Kidney (tissue), 14 donors: ENCODE results near the gene HSH2D. TPM values are rescaled to one million over a fixed set of nuclear protein-coding genes. Genes with fewer than 3 reads are reported as not detected.

ENCODE experiments used
- DNase-seq, 5 donors: peaks; one replicate each; pipeline ENCODE4 v3.0.0-alpha.2; 2013 to 2020
- FAIRE-seq: peaks from 2 replicates; lab custom pipeline; 2012; peaks lifted over from hg19 to GRCh38; lab: Jason Lieb, UNC
- H3K27ac ChIP-seq, 2 donors: one replicate each; pipeline ENCODE4 v1.7.0; 2013; ENCODE audit warnings: low read depth in 2 of 2, low read length in 2 of 2, inconsistent platforms in 1 of 2
- H3K27me3 ChIP-seq: one replicate; pipeline ENCODE4 v1.7.1; 2013; ENCODE audit warnings: low read length, inconsistent platforms; ENCODE audit not compliant: control insufficient read depth, insufficient read depth
- H3K36me3 ChIP-seq, 3 donors: one replicate each; pipeline versions ENCODE4 v1.7.0 to v1.7.1; 2013; ENCODE audit warnings: low read length in 3 of 3, control low read depth in 1 of 3, inconsistent platforms in 1 of 3; ENCODE audit not compliant: insufficient read depth in 3 of 3, control insufficient read depth in 2 of 3
- H3K4me1 ChIP-seq, 3 donors: one replicate each; pipeline versions ENCODE4 v1.7.0 to v1.7.1; 2013; ENCODE audit warnings: low read length in 3 of 3, inconsistent platforms in 1 of 3, low read depth in 1 of 3; ENCODE audit not compliant: control insufficient read depth in 2 of 3, insufficient read depth in 2 of 3
- H3K4me3 ChIP-seq, 3 donors: one replicate each; pipeline versions ENCODE4 v1.7.0 to v1.8.1; 2013; ENCODE audit warnings: low read length in 3 of 3, control low read depth in 1 of 3, inconsistent platforms in 1 of 3
- H3K9ac ChIP-seq, 3 donors: one replicate each; pipeline versions ENCODE4 v1.7.0 to v1.7.1; 2013; ENCODE audit warnings: low read length in 3 of 3, control low read depth in 1 of 3, inconsistent platforms in 1 of 3
- H3K9me3 ChIP-seq, 3 donors: one replicate each; pipeline versions ENCODE4 v1.7.0 to v1.7.1; 2013; ENCODE audit warnings: low read length in 3 of 3, control low read depth in 1 of 3, inconsistent platforms in 1 of 3; ENCODE audit not compliant: control insufficient read depth in 2 of 3, insufficient read depth in 1 of 3
- intact Hi-C: fragments of 100-400 bp; cut with DNase I; formaldehyde crosslinking; loops from one replicate; pipeline ENCODE4 v1.11.1; 2022
- polyA plus RNA-seq: library from polyadenylated mRNA; stranded (reverse); fragments of 350-450 nt; fragmentation: Illumina TruSeq; extraction: RNeasy Lipid Tissue Mini Kit (QIAGEN cat#74804); gene quantifications from one replicate; pipeline ENCODE4 v1.2.3, GENCODE V29; 2014; ENCODE audit warnings: low read depth, low replicate concordance; ENCODE audit not compliant: insufficient read depth
- total RNA-seq: library from RNA; stranded (reverse); fragmentation: NEBNext Ultra II Directional; extraction: Animal tissue kit (Norgen Biotek cat#: 25700); gene quantifications from one replicate; pipeline ENCODE4 v1.2.1, GENCODE V29; 2021
- TF ChIP-seq, protein P1 (sequence below): IDR thresholded peaks from 3 replicates; pipeline ENCODE4 v1.5.1; 2012; ENCODE audit warnings: mild to moderate bottlenecking, moderate library complexity, borderline replicate concordance; ENCODE audit not compliant: insufficient read depth; ENCODE audit errors: extremely low read depth
- donor health status: control.
- donor health status: control.
- donor health status: control.
- donor health status: control.
- donor health status: control.
- donor health status: DM: yes; HTN: yes; CAD: no.
- donor health status: Normal renal cell carcinoma (clear cell type).

The HSH2D gene
- total and polyA plus RNA-seq, 2 donors from 2014 or later: 0.41 to 7.7 TPM

GRCh38 chr19:16191216-16191908 is 47.9 kb downstream of the HSH2D start:
- intact Hi-C loops: no loop called here
- Histone ChIP-seq H3K9ac (no peak overlapping the region), H3K4me1 (peaks cover 0 to 5% (median 0%) of the 10 kb centered on the region in 3 donors), H3K4me3 (no peak overlapping the region), H3K27me3 (no peaks in the 10 kb centered on the region), H3K27ac (no peak overlapping the region), H3K36me3 (peaks cover 6 to 28% (median 26%) of the 10 kb centered on the region in 3 donors), H3K9me3 (no peaks in the 10 kb centered on the region)
- FAIRE-seq (no peak), DNase-seq (no peak)
- TF ChIP-seq, protein P1, sequence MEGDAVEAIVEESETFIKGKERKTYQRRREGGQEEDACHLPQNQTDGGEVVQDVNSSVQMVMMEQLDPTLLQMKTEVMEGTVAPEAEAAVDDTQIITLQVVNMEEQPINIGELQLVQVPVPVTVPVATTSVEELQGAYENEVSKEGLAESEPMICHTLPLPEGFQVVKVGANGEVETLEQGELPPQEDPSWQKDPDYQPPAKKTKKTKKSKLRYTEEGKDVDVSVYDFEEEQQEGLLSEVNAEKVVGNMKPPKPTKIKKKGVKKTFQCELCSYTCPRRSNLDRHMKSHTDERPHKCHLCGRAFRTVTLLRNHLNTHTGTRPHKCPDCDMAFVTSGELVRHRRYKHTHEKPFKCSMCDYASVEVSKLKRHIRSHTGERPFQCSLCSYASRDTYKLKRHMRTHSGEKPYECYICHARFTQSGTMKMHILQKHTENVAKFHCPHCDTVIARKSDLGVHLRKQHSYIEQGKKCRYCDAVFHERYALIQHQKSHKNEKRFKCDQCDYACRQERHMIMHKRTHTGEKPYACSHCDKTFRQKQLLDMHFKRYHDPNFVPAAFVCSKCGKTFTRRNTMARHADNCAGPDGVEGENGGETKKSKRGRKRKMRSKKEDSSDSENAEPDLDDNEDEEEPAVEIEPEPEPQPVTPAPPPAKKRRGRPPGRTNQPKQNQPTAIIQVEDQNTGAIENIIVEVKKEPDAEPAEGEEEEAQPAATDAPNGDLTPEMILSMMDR: no peak

- H3K27ac ChIP-seq: no peak overlapping the region
- H3K36me3 ChIP-seq: peaks cover 0 to 26% (median 24%) of the 10 kb centered on the region in 3 donors
- DNase-seq (no peak), FAIRE-seq (no peak)
- no peak overlapping the region for H3K4me3 ChIP-seq
- H3K27me3 ChIP-seq: no peaks in the 10 kb centered on the region
- intact Hi-C loops: no loop called here
- peaks cover 0 to 8% (median 7%) of the 10 kb centered on the region in 3 donors for H3K4me1 ChIP-seq
- TF ChIP-seq, protein P1: no peak
- no peak overlapping the region for H3K9ac ChIP-seq
- H3K9me3 ChIP-seq: no peaks in the 10 kb centered on the region
Observed at GRCh38 chr19:16193466-16193865, 50.0 kb downstream of the HSH2D start.

DNA sequence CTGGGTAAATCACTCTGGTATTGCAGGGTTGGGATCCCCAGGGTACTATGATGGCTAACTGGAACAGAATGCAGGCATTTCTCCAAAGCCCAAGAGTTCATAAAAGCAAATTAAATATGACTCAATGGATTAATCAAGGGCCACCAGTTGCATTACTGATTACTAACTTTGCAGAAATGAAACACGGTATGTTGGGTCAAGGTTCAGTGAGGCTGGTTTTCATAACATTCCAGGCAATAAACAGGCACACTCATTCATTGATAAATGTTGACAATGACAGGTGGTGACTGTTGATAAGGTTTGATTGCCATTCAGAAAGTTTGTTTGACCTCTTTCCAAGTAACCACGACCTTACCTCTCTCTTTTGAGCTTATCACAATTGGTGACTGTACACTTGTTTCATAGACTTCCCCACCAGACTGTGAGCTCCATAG is 53.7 kb downstream of the HSH2D start:
- TF ChIP-seq, protein P1: no peak
- intact Hi-C loops: no loop called here
- no peak for FAIRE-seq
- DNase-seq: no peak
- H3K36me3 ChIP-seq: peaks cover 0 to 1% (median 0%) of the 10 kb centered on the region in 3 donors
- peak overlapping the region in 1 of 2 donors; percentile 47 for H3K27ac ChIP-seq
- H3K9me3 ChIP-seq: no peaks in the 10 kb centered on the region
- H3K4me1 ChIP-seq: peaks cover 0 to 26% (median 17%) of the 10 kb centered on the region in 3 donors
- H3K27me3 ChIP-seq: no peaks in the 10 kb centered on the region
- peak overlapping the region; percentile 63 to 95 (median 72) for H3K4me3 ChIP-seq
- peak overlapping the region in 2 of 3 donors; percentile 47 to 62 for H3K9ac ChIP-seq
